ENCODE measurements around the gene FGR. TPM values are rescaled to one million over a fixed set of nuclear protein-coding genes. Genes with fewer than 3 reads are reported as not detected.
A peak's percentile ranks its signal among the peaks of the same experiment; 100 is the strongest.

The FGR gene
- total and polyA plus RNA-seq, 5 experiments from 2014 or later: 1.8 to 69.5 (median 2.3) TPM

DNA sequence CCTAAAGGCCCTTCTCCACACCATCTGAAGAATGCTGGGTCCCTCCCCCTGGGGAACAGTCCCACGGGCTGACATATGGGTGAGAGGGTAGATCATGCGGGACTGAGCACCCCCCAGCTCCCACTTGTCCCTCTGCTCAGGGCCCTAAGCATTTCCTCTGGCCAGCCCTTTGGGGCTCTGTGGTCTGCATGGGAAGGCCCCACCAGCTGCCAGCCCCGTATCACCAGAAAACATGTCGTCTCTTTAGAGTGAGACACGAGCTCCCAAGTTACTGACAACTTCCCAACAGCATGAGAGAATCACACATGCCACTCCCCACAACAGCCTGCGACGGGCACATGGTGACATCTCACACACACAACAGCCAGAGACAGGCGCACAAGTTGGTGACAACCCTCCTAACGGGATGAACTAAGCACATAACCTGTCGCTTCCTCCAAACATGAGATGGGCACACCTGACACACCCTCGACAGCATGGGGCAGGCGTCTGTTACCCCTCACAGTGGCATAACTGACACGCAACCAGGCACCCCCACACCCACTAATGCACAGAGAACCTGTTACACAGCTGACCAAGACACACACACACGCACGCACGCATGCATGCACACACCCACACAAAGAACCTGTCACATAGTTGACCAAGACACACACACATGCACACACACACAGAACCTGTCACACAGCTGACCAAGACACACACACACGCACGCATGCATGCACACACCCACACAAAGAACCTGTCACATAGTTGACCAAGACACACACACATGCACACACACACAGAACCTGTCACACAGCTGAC is 72.2 kb downstream of the FGR start:
- no peak for DNase-seq
- peak overlapping the region in 2 of 10 donors; percentile 32 to 72 for H3K27ac Mint-ChIP-seq
- no peak for ATAC-seq
- H3K4me1 Mint-ChIP-seq: peaks cover 31 to 66% (median 53%) of the 10 kb centered on the region in 4 donors
- no peak overlapping the region for H3K4me3 Mint-ChIP-seq
- POLR2A ChIA-PET: no interaction called here
- no peaks in the 10 kb centered on the region for H3K9me3 Mint-ChIP-seq
- H3K27me3 Mint-ChIP-seq: no peaks in the 10 kb centered on the region
- no peaks in the 10 kb centered on the region for H3K36me3 Mint-ChIP-seq

Other genes starting within 250 kb of the FGR start
- not detected for gene GPR3, start 242.6 kb downstream of the FGR start, total RNA-seq
- gene GPR3, start 242.6 kb downstream of the FGR start, polyA plus RNA-seq: under 1 TPM in 2 of 3 donors, not detected in 1; 0.10 to 0.28 TPM
- 100 to 1,000 TPM; 183 to 185 TPM for gene WASF2, start 145.0 kb downstream of the FGR start, total RNA-seq
- gene WASF2, start 145.0 kb downstream of the FGR start, polyA plus RNA-seq: 10 to 100 TPM; 54.8 to 68.9 (median 68.5) TPM
- 10 to 100 TPM; 19.6 to 24.7 TPM for gene AHDC1, start 31.0 kb downstream of the FGR start, total RNA-seq
- 1 to 10 TPM in 2 of 3 donors, under 1 TPM in 1; 0.57 to 2.4 (median 1.0) TPM for gene AHDC1, start 31.0 kb downstream of the FGR start, polyA plus RNA-seq
- gene IFI6, start 37.0 kb upstream of the FGR start, total RNA-seq: 10 to 100 TPM; 23.3 to 24.5 TPM
- gene IFI6, start 37.0 kb upstream of the FGR start, polyA plus RNA-seq: 100 to 1,000 TPM; 145 to 171 (median 146) TPM
- 10 to 100 TPM; 19.4 to 21.5 TPM for gene FAM76A, start 90.8 kb upstream of the FGR start, total RNA-seq
- 1 to 10 TPM; 8.2 to 9.7 (median 9.0) TPM for gene FAM76A, start 90.8 kb upstream of the FGR start, polyA plus RNA-seq
- 10 to 100 TPM; 23.7 to 26.5 TPM for gene STX12, start 138.0 kb upstream of the FGR start, total RNA-seq
- gene STX12, start 138.0 kb upstream of the FGR start, polyA plus RNA-seq: 10 to 100 TPM in 2 of 3 donors, 1 to 10 TPM in 1; 9.2 to 12.3 (median 10.6) TPM
- 10 to 100 TPM; 40.2 to 42.5 TPM for gene PPP1R8, start 195.6 kb upstream of the FGR start, total RNA-seq
- 10 to 100 TPM; 27.8 to 37.8 (median 36.2) TPM for gene PPP1R8, start 195.6 kb upstream of the FGR start, polyA plus RNA-seq
- 10 to 100 TPM; 53.3 to 57.9 TPM for gene THEMIS2, start 237.4 kb upstream of the FGR start, total RNA-seq
- gene THEMIS2, start 237.4 kb upstream of the FGR start, polyA plus RNA-seq: 10 to 100 TPM; 14.1 to 48.5 (median 23.7) TPM

All from naive thymus-derived CD8-positive, alpha-beta T cell (primary cell).